GM23338 (cell line): ENCODE measurements around the gene TGFBR3.

Experiments
- CTCF ChIP-seq, 2 experiments: fragments of 200-600 bp in 1 of 2; sonication (generic) in 1 of 2; conservative IDR thresholded peaks; 2 replicates each; pipeline versions ENCODE4 v1.5.1 to v1.6.1; 2016 to 2017; ENCODE audit warnings: antibody characterized with exemption in 2 of 2, low read depth in 2 of 2, mild to moderate bottlenecking in 2 of 2, moderate library complexity in 1 of 2
- EZH2 ChIP-seq: fragments of 200-600 bp; sonication (generic); IDR thresholded peaks from one replicate; pipeline ENCODE4 v1.8.0; 2017; ENCODE audit warnings: antibody characterized with exemption, mild to moderate bottlenecking, low read depth; ENCODE audit not compliant: unreplicated experiment
- EZH2phosphoT487 ChIP-seq: fragments of 200-600 bp; sonication (generic); IDR thresholded peaks from one replicate; pipeline ENCODE4 v1.8.1; 2018; ENCODE audit warnings: antibody characterized with exemption; ENCODE audit not compliant: unreplicated experiment
- JUNB ChIP-seq: IDR thresholded peaks from one replicate; pipeline ENCODE4 v1.6.1; 2016; ENCODE audit warnings: antibody characterized with exemption; ENCODE audit not compliant: unreplicated experiment
- POLR2AphosphoS5 ChIP-seq: IDR thresholded peaks from 2 replicates; pipeline ENCODE4 v1.6.1; 2016; ENCODE audit warnings: antibody characterized with exemption, low read depth

GRCh38 chr1:91836331-91837040 is 49.5 kb downstream of the TGFBR3 start:
- TF ChIP-seq CTCF (conservative IDR thresholded peaks at IDR 0.05; ENCODE audit: low read depth in 2 of 2) (no peak), POLR2AphosphoS5 (no peak), EZH2phosphoT487 (no peak), JUNB (no peak), EZH2 (no peak)
